Type B pancreatic cell (in vitro differentiated cells): ENCODE measurements around the gene RAPGEF1. TPM values are rescaled to one million over a fixed set of nuclear protein-coding genes. Genes with fewer than 3 reads are reported as not detected.

ENCODE experiments used
- DNase-seq: peaks from one replicate; pipeline ENCODE4 v3.0.0; 2021; ENCODE audit warnings: mixed read lengths; ENCODE audit not compliant: unreplicated experiment; ENCODE audit errors: extremely low spot score
- H3K27ac Mint-ChIP-seq: 2 replicates; pipeline ENCODE4 v1.8.0; 2021; ENCODE audit warnings: mild to moderate bottlenecking, mixed read lengths
- H3K27me3 Mint-ChIP-seq: 2 replicates; pipeline ENCODE4 v1.8.0; 2021; ENCODE audit warnings: mixed read lengths
- H3K36me3 Mint-ChIP-seq: 2 replicates; pipeline ENCODE4 v1.8.0; 2021; ENCODE audit warnings: mixed read lengths
- H3K4me1 Mint-ChIP-seq: one replicate; pipeline ENCODE4 v1.8.0; 2021; ENCODE audit warnings: mixed read lengths; ENCODE audit not compliant: unreplicated experiment
- H3K4me3 Mint-ChIP-seq: 2 replicates; pipeline ENCODE4 v1.8.0; 2021; ENCODE audit warnings: mild to moderate bottlenecking, mixed read lengths
- H3K9me3 Mint-ChIP-seq: 2 replicates; pipeline ENCODE4 v1.8.0; 2021; ENCODE audit warnings: mixed read lengths
- CTCF ChIP-seq: fragments of 200-600 bp; sonication (generic); conservative IDR thresholded peaks from 2 replicates; pipeline ENCODE4 v1.5.0; 2021; ENCODE audit warnings: antibody characterized with exemption, mild to moderate bottlenecking
- total RNA-seq: library from RNA; stranded (reverse); gene quantifications from 2 replicates; pipeline ENCODE4 v1.2.1, GENCODE V29; 2021; ENCODE audit warnings: low replicate concordance

Gene RAPGEF1
- total RNA-seq, 1 donor from 2014 or later: 45.9 TPM

- no peaks in the 10 kb centered on the region for H3K27me3 Mint-ChIP-seq
- H3K36me3 Mint-ChIP-seq: peaks cover 4% of the 10 kb centered on the region
- no peak for TF ChIP-seq CTCF
- peaks cover 33% of the 10 kb centered on the region for H3K4me1 Mint-ChIP-seq
- H3K27ac Mint-ChIP-seq: peak overlapping the region; percentile 3
- no peak for DNase-seq
- H3K4me3 Mint-ChIP-seq: no peak overlapping the region
- H3K9me3 Mint-ChIP-seq: no peaks in the 10 kb centered on the region
These were observed 32.1 kb downstream of the RAPGEF1 start for GRCh38 chr9:131707733-131708157.

GRCh38 chr9:131707050-131707449 lies 32.8 kb downstream of the RAPGEF1 start:
- H3K4me1 Mint-ChIP-seq: peaks cover 36% of the 10 kb centered on the region
- H3K9me3 Mint-ChIP-seq: no peaks in the 10 kb centered on the region
- H3K4me3 Mint-ChIP-seq: no peak overlapping the region

GRCh38 chr9:131706608-131706970 lies 33.3 kb downstream of the RAPGEF1 start:
- Mint-ChIP-seq H3K27ac (peak overlapping the region; percentile 74), H3K4me1 (peaks cover 41% of the 10 kb centered on the region), H3K27me3 (no peaks in the 10 kb centered on the region), H3K36me3 (peaks cover 4% of the 10 kb centered on the region), H3K4me3 (no peak overlapping the region), H3K9me3 (no peaks in the 10 kb centered on the region)
- TF ChIP-seq CTCF: no peak
- no peak for DNase-seq

More at GRCh38 chr9:131707050-131707449, 32.8 kb downstream of the RAPGEF1 start:
- Mint-ChIP-seq H3K27ac (peak overlapping the region; percentile 74), H3K27me3 (no peaks in the 10 kb centered on the region), H3K36me3 (peaks cover 4% of the 10 kb centered on the region)
- no peak for TF ChIP-seq CTCF
- no peak for DNase-seq

GRCh38 chr9:131704988-131705387 lies 34.9 kb downstream of the RAPGEF1 start:
- no peaks in the 10 kb centered on the region for H3K27me3 Mint-ChIP-seq
- no peak for TF ChIP-seq CTCF
- no peak for DNase-seq
- peaks cover 4% of the 10 kb centered on the region for H3K36me3 Mint-ChIP-seq
- peaks cover 39% of the 10 kb centered on the region for H3K4me1 Mint-ChIP-seq
- no peak overlapping the region for H3K27ac Mint-ChIP-seq
- no peaks in the 10 kb centered on the region for H3K9me3 Mint-ChIP-seq
- no peak overlapping the region for H3K4me3 Mint-ChIP-seq

GRCh38 chr9:131704141-131704983 lies 35.5 kb downstream of the RAPGEF1 start:
- Mint-ChIP-seq H3K27me3 (no peaks in the 10 kb centered on the region), H3K4me3 (peak overlapping the region; percentile 24), H3K36me3 (peaks cover 4% of the 10 kb centered on the region), H3K9me3 (no peaks in the 10 kb centered on the region), H3K4me1 (peaks cover 38% of the 10 kb centered on the region), H3K27ac (peak overlapping the region; percentile 17)
- no peak for TF ChIP-seq CTCF
- DNase-seq: no peak
